Gastrocnemius medialis (tissue), 4 donors: ENCODE measurements around the gene MTA1. TPM values are rescaled to one million over a fixed set of nuclear protein-coding genes. Genes with fewer than 3 reads are reported as not detected.

Source experiments
- ATAC-seq, 2 donors: fragments of 150-250 bp; one replicate each; pipeline ENCODE4 v1.9.1; 2016
- DNase-seq, 2 donors: peaks; one replicate each; pipeline ENCODE4 v3.0.0-alpha.2; 2019
- H3K27ac ChIP-seq, 4 donors: fragments of 200-600 bp; sonication (generic); 1 replicate in 1 of 4; 2 replicates in 3 of 4; pipeline ENCODE4 v1.5.1; 2016 to 2018; ENCODE audit warnings: mild to moderate bottlenecking in 2 of 4, moderate library complexity in 1 of 4
- H3K27me3 ChIP-seq, 3 donors: fragments of 200-600 bp; sonication (generic) in 2 of 3; 1 replicate in 1 of 3; 2 replicates in 2 of 3; pipeline versions ENCODE4 v1.5.1 to v1.6.0; 2016 to 2019; ENCODE audit warnings: mild to moderate bottlenecking in 1 of 3, moderate library complexity in 1 of 3
- H3K36me3 ChIP-seq, 2 donors: fragments of 200-600 bp; sonication (generic) in 1 of 2; one replicate each; pipeline ENCODE4 v1.5.1; 2017 to 2018
- H3K4me1 ChIP-seq, 2 donors: fragments of 200-600 bp; sonication (generic) in 1 of 2; one replicate each; pipeline ENCODE4 v1.5.1; 2016 to 2017; ENCODE audit warnings: mild to moderate bottlenecking in 2 of 2
- H3K4me3 ChIP-seq, 4 donors: fragments of 200-600 bp; sonication (generic) in 3 of 4; 1 replicate in 1 of 4; 2 replicates in 3 of 4; pipeline ENCODE4 v1.5.1; 2016 to 2019; ENCODE audit warnings: mild to moderate bottlenecking in 2 of 4
- H3K9me3 ChIP-seq, 3 donors: fragments of 200-600 bp; sonication (generic) in 2 of 3; 1 replicate in 1 of 3; 2 replicates in 2 of 3; pipeline ENCODE4 v1.5.1; 2016 to 2019
- CTCF ChIP-seq, 5 experiments: fragments of 450-650 bp in 3 of 5; fragments of 200-600 bp in 2 of 5; sonication (generic) in 2 of 5; IDR thresholded peaks in 4 of 5; conservative IDR thresholded peaks in 1 of 5; 1 replicate in 4 of 5; 2 replicates in 1 of 5; pipeline ENCODE4 v1.5.1; 2016 to 2019; ENCODE audit warnings: antibody characterized with exemption in 5 of 5, mild to moderate bottlenecking in 3 of 5, moderate library complexity in 3 of 5
- POLR2A ChIP-seq, 2 donors: fragments of 450-650 bp; IDR thresholded peaks; one replicate each; pipeline ENCODE4 v1.6.1; 2017; ENCODE audit warnings: antibody characterized with exemption in 2 of 2, mild to moderate bottlenecking in 2 of 2, moderate library complexity in 2 of 2
- in situ Hi-C, 4 donors: fragments of 200-750 bp; cut with MboI; loops; one replicate each; pipeline versions ENCODE4 v1.15.0 to v1.8.0; 2017; ENCODE audit warnings: low sequenced_read_pairs in 4 of 4
- intact Hi-C: fragments of 100-400 bp; cut with DNase I; formaldehyde crosslinking; loops from one replicate; pipeline ENCODE4 v1.15.1; 2023; ENCODE audit warnings: low total_unique reads
- total RNA-seq, 4 donors: library from RNA; depleted of rRNA; stranded (reverse); fragments of >200 nt; gene quantifications; one replicate each; pipeline versions ENCODE4 v1.1.0 to v1.2.3, GENCODE V29; 2016

The MTA1 gene
- total RNA-seq, 4 donors from 2014 or later: 18.2 to 30.8 (median 28.2) TPM

GRCh38 chr14:105436402-105436801, 16.8 kb downstream of the MTA1 start:
- ATAC-seq (no peak), DNase-seq (no peak)
- H3K9me3 ChIP-seq: no peaks in the 10 kb centered on the region
- no peak overlapping the region for H3K27ac ChIP-seq
- H3K27me3 ChIP-seq: no peaks in the 10 kb centered on the region
- no peaks in the 10 kb centered on the region for H3K36me3 ChIP-seq
- no peak overlapping the region for H3K4me3 ChIP-seq
- intact Hi-C loops: no loop called here
- in situ Hi-C loops: no loop called here
- H3K4me1 ChIP-seq: no peaks in the 10 kb centered on the region
- TF ChIP-seq POLR2A (IDR thresholded peaks at IDR 0.05) (no peak), CTCF (IDR thresholded peaks at IDR 0.05 in 4 of 5, conservative IDR thresholded peaks at IDR 0.05 in 1 of 5) (no peak)

GRCh38 chr14:105436891-105437722, 17.5 kb downstream of the MTA1 start:
- TF ChIP-seq CTCF (IDR thresholded peaks at IDR 0.05 in 4 of 5, conservative IDR thresholded peaks at IDR 0.05 in 1 of 5) (no peak), POLR2A (IDR thresholded peaks at IDR 0.05) (no peak)
- no peak for DNase-seq
- no peaks in the 10 kb centered on the region for H3K27me3 ChIP-seq
- H3K4me3 ChIP-seq: no peak overlapping the region
- H3K36me3 ChIP-seq: no peaks in the 10 kb centered on the region
- no peaks in the 10 kb centered on the region for H3K9me3 ChIP-seq
- no peak for ATAC-seq
- intact Hi-C loops (no loop called here), in situ Hi-C loops (no loop called here)
- no peak overlapping the region for H3K27ac ChIP-seq
- H3K4me1 ChIP-seq: no peaks in the 10 kb centered on the region

- no peak overlapping the region for H3K4me3 ChIP-seq
- DNase-seq (no peak), ATAC-seq (no peak)
- no peaks in the 10 kb centered on the region for H3K36me3 ChIP-seq
- H3K4me1 ChIP-seq: no peaks in the 10 kb centered on the region
- no peaks in the 10 kb centered on the region for H3K9me3 ChIP-seq
- TF ChIP-seq CTCF (IDR thresholded peaks at IDR 0.05 in 4 of 5, conservative IDR thresholded peaks at IDR 0.05 in 1 of 5) (no peak), POLR2A (IDR thresholded peaks at IDR 0.05) (no peak)
- H3K27me3 ChIP-seq: no peaks in the 10 kb centered on the region
- intact Hi-C loops (no loop called here), in situ Hi-C loops (no loop called here)
- no peak overlapping the region for H3K27ac ChIP-seq
These were observed 18.3 kb downstream of the MTA1 start for GRCh38 chr14:105437723-105438500.

GRCh38 chr14:105439179-105439578, 19.6 kb downstream of the MTA1 start:
- intact Hi-C loops: no loop called here
- ATAC-seq: no peak
- in situ Hi-C loops: no loop called here

More at GRCh38 chr14:105439179-105439578, 19.6 kb downstream of the MTA1 start:
- Histone ChIP-seq H3K27me3 (no peaks in the 10 kb centered on the region), H3K4me3 (no peak overlapping the region), H3K9me3 (no peaks in the 10 kb centered on the region), H3K36me3 (no peaks in the 10 kb centered on the region), H3K27ac (no peak overlapping the region), H3K4me1 (no peaks in the 10 kb centered on the region)
- no peak for DNase-seq
- no peak for TF ChIP-seq CTCF (IDR thresholded peaks at IDR 0.05 in 4 of 5, conservative IDR thresholded peaks at IDR 0.05 in 1 of 5)
- TF ChIP-seq POLR2A (IDR thresholded peaks at IDR 0.05): no peak
